G401.6 (cell line): ENCODE measurements around the gene WDR90.
A peak's percentile ranks its signal among the peaks of the same experiment; 100 is the strongest.

Source experiments
- FAIRE-seq: peaks from 2 replicates; lab custom pipeline; 2012; peaks lifted over from hg19 to GRCh38; lab: Jason Lieb, UNC

Gene WDR90

DNA sequence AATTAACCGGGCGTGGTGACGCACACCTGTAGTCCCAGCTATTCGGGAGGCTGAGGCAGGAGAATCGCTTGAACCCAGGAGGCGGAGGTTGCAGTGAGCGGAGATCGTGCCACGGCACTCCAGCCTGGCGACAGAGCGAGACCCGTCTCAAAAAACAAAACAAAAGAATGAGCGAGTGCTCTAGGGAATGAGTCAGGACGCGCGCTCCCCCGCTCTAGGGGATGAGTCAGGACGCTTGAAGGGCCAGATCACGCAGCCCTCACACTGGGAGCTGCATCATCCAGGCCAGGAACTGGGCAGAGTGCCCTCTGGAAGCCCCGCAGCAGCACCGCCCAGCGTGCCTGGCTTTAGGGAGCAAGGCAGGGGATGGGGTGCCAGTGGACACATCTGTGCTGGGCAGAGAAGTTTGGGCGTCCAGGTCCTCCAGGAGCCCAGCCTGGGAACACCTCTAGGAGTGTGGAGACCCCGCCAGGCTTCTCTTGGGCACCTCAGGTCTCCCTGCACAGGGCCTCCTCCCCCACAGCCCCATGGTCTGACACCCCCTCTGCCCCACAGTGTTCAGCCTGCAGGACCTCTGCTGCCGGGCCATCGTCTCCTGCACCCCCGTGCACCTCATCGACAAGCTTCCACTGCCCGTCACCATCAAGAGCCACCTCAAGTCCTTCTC lies 22.2 kb upstream of the WDR90 start:
- no peak for FAIRE-seq

DNA sequence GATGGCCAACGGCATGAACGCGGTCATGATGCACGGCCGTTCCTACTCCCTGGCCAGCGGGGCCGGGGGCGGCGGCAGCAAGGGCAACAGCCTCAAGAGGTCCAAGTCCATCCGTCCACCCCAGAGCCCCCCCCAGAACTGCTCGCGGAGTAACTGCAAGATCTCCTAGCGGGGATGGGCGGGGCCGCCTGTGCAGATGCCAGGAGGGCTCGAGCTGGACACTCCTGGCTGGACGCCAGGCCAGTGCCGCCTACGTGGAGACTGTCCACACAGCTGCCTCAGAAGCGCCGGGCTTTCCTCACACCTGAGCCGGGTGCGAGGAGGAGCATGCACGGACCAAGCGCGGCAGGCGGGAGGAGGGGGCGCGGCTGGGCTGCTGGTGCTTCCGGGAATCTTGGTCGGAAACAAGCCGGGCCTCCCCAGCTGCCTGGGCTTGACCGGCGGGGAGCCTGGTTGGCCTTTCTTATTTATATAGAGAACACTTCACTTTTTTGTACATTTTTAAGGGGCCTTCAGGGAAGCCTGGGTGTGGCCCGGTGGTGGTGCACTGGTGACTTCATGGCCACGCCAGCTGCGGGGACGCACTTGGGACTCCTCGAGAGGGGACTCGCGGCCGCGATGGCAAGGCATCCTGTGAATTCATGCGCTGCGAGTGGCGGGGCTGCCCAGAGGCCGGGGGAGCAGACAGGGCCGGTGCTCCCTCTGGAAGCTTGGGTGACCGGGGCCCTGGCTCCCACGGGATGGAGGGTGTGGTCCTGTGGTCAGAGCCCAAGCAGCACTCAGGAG lies 21.5 kb upstream of the WDR90 start:
- FAIRE-seq: no peak

DNA sequence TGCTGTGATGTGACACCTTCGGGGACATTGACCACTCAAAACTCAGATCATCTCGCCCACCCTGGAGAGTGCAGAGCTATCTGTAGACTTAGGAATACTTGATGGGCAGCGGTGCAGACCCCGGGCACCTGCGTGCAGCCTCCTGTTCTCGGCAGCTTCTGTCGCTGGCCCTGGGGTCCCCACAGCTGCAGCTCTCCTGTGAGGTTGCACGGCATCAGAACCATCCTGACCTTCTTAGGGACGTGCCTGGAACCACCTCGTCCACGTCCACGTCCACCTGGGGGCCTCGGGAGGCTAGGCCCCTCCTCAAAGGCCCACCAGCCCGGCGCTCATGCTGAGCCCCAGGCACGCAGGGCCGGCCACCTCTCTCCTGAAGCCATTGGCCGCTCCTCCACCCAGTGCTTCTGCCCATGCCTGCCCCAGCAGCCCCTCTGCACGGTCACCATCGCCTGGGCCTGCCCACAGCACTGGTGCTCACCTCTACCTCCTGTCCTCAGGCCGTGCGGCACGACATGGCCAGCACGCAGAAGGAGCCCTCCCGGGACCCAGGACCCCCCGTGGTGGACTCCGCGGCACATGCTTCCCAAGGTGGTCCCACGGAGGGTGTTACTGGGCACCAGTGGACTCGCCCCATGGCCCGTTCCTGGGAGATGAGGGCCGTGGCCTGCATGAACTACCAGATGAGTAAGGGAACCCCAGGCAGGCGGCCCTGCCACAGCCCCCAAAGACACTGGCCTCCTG lies 20.7 kb upstream of the WDR90 start:
- no peak for FAIRE-seq

DNA sequence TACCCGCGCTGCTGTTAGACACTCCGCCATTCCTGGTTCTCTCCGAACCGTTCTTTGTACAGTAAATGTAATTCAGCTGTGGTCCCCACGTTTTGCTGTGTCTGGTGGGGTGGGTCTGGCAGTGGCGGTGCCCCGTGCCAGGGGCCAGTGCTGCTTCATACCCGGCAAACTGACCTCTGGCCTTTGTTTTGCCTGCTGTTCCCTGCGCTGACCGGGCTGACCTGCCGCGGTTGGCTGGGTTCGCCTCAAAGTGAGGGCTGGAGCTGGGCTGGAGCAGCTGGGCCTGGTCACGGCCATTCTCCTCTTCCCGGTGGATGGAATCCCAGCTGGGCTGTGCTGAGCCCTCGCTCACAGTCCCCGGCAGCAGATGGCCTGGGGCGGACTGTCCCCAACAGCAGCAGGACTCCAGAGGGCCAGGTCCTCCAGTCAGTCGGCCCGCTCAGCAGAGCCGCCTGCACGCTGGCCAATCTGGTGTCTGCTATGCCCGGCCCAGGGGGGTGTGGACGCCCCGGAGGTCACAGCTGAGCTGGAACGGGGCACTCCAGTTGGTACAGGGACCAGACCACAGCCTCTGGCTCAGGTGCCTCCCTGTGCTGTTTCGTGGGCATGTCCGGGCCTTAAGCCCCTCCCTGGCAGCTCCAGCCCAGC lies 19.9 kb upstream of the WDR90 start:
- no peak for FAIRE-seq

DNA sequence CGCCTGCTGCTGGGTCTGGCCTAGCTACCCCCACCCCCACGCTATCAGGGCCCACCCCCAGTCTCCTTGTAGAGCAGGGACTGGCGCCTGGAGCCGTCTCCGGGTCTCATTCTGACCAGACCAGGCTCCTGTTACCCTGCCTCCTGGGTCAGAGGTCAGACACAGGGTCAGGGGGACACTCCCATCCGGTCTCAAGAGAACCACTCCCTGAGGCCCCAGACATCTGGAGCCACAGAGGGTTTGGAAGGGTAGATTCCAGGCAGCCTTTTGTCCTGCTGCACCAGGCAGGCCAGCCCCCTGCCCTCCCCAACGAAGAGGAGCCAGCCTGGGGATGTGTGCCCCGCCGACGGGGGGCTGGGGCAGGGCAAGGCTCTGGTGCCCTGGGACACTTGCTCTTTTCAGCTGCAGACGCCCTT lies 19.3 kb upstream of the WDR90 start:
- no peak for FAIRE-seq

DNA sequence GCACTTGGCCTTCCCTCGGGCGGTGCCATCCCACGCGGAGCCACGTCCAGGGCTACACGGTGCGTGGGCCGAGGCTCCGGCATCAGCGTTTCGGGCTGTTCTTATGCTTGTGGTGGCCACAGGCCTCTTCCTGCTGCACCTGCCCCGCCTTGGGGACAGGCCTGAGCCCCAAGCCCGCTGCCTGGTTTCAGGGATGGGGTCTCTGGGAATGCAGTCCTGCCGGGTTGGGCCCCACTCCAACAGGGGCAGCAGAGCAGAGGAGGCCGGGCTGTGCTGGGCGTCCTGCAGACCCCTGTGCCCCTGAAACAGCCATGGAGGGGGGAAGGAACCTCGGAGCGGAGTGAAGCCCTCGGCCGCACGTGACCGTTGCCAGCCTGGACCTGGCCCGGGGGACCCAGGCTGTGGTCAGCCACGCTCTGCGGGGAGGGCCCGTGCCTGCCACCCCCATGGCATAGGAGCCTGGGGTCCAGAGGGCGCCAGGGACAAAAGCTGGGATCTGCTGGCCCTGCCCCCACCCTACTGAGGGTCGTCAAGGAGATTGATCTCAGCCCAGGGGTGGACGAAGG lies 18.8 kb upstream of the WDR90 start:
- FAIRE-seq: no peak

DNA sequence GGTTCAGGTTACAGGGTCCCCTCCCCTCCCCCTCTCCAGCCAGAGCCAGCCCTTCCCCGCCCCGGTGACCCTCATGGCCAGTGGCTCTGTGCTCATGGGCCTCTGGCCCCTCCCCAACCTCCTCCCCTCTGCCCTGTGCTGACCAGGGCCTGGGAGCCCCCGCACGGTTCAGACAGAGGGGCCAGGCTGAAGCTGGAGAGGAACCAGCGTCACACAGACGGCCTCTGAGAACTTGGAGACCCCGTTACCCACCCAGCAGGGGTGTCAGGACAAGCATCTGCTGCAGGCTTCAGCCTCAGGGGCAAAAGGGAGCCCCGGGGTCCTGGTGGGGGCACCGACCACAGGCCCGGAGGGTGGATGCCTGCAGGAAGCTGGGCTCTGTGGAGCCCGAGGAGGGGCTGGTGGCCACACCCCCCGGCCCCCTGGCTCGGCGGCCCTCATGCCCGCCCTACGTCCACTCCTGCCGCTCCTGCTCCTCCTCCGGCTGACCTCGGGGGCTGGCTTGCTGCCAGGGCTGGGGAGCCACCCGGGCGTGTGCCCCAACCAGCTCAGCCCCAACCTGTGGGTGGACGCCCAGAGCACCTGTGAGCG lies 18.3 kb upstream of the WDR90 start, which contains the start of gene WFIKKN1:
TSS of gene WFIKKN1 (plus strand) at position 171 of the 591 bp plus-strand sequence. CDS start at position 440, 269 bp downstream.
- FAIRE-seq: no peak

DNA sequence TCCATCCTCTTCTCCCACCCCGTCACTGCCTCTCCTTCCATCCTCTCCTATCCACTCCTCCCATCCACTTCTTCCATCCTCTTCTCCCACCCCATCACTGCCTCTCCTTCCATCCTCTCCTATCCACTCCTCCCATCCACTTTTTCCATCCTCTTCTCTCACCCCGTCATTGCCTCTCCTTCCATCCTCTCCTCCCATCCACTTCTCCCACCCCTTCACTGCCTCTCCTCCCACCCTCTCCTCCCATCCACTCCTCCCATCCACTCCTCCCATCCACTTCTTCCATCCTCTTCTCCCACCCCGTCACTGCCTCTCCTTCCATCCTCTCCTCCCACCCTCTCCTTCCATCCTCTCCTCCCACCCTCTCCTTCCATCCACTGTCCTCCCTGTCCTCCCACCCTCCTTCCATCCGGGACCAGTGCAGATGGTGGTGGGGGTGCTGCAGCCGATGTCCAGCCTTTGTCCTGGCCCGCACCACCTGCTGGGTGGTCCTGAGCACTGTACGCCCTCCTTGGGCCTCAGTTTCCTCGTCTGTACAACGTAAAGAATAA lies 17.3 kb upstream of the WDR90 start:
- FAIRE-seq: no peak

DNA sequence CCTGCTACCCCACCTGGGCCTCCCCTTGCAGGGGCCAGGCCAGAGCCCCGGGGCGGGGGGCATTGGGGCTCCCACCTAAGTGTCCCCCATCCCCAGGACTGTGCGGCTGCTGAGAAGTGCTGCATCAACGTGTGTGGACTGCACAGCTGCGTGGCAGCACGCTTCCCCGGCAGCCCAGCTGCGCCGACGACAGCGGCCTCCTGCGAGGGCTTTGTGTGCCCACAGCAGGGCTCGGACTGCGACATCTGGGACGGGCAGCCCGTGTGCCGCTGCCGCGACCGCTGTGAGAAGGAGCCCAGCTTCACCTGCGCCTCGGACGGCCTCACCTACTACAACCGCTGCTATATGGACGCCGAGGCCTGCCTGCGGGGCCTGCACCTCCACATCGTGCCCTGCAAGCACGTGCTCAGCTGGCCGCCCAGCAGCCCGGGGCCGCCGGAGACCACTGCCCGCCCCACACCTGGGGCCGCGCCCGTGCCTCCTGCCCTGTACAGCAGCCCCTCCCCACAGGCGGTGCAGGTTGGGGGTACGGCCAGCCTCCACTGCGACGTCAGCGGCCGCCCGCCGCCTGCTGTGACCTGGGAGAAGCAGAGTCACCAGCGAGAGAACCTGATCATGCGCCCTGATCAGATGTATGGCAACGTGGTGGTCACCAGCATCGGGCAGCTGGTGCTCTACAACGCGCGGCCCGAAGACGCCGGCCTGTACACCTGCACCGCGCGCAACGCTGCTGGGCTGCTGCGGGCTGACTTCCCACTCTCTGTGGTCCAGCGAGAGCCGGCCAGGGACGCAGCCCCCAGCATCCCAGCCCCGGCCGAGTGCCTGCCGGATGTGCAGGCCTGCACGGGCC lies 16.5 kb upstream of the WDR90 start:
- FAIRE-seq: no peak

DNA sequence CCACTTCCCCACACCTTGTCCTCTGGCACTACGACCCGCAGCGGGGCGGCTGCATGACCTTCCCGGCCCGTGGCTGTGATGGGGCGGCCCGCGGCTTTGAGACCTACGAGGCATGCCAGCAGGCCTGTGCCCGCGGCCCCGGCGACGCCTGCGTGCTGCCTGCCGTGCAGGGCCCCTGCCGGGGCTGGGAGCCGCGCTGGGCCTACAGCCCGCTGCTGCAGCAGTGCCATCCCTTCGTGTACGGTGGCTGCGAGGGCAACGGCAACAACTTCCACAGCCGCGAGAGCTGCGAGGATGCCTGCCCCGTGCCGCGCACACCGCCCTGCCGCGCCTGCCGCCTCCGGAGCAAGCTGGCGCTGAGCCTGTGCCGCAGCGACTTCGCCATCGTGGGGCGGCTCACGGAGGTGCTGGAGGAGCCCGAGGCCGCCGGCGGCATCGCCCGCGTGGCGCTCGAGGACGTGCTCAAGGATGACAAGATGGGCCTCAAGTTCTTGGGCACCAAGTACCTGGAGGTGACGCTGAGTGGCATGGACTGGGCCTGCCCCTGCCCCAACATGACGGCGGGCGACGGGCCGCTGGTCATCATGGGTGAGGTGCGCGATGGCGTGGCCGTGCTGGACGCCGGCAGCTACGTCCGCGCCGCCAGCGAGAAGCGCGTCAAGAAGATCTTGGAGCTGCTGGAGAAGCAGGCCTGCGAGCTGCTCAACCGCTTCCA lies 15.7 kb upstream of the WDR90 start:
- FAIRE-seq: no peak

DNA sequence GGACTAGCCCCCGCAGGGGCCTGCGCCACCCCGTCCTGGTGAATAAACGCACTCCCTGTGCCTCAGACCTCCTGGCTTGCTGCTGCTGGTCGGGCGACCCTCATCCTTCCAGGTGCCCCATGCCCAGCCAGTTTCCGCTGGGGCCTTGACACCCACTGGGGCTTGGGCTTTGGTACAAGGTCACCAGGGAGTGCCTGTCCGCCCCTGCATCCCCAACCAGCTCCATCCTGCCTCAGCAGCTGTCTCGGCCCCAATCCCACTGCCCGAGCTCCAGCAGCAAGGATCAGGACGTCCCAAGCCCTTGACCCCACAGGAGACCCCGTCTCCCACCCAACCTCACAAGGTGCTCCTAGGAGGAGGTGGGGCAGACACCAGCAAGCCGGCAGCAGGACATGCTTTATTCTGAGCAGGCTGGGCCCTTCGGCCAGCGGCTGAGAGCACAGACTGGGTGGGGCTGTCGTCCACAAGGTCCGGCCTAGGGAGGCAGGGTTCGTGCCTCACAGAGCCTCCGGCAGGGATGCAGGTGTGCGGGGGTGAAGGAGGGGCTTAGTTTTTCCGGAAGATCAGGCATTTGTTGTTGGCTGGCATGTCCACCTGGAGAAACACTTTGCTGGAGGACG lies 15.0 kb upstream of the WDR90 start:
- no peak for FAIRE-seq

DNA sequence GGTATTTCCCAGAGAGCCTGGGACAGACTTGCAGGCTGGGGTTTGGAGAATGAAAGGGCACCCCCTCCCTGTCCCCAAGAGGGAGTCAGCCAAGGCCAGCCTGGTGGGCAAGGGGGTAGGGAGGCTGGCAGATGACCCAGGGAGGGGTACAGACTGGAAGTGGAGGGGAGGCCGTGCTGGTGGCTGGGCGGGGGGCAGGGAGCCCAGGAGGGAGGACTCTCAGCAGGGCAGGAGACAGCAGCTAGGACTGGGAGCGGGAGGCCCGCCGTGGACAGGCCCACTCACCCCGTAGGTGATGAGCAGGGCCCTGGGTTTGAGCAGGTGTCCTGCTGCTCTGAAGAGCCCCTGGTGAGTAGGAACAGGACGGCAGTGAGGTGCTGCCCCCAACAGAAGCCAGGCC lies 14.2 kb upstream of the WDR90 start:
- FAIRE-seq: no peak

DNA sequence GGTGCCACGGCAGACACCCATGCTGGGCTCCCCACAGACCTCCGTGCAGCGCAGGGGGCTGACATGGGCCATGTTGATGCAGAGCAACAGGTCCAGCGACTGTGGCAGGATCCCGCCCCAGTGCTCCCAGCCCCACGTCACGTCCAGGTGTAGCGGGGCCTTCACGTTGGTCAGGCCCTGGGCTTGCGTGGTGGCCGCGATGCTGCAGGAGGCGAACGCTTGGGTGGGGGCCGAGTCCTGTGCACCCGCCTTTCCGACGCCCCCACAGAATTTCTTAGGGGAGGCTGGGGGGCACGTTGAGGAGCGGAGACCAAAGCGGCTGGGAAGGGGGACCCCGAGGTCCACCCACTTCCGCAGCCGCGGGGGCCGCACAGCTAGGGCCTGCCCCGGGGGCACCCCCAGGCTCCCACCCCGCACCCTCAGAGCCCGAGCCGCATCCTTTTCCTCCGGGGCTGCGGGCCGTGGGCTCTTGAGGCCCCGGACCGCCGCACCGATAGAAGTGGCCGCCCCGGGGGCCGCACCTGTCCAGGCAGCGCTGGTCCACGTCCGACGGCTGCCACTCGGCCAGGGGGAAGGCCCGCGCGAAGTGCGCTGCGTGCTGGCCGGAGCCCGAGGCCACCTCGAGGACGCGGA lies 13.5 kb upstream of the WDR90 start:
- FAIRE-seq: no peak

DNA sequence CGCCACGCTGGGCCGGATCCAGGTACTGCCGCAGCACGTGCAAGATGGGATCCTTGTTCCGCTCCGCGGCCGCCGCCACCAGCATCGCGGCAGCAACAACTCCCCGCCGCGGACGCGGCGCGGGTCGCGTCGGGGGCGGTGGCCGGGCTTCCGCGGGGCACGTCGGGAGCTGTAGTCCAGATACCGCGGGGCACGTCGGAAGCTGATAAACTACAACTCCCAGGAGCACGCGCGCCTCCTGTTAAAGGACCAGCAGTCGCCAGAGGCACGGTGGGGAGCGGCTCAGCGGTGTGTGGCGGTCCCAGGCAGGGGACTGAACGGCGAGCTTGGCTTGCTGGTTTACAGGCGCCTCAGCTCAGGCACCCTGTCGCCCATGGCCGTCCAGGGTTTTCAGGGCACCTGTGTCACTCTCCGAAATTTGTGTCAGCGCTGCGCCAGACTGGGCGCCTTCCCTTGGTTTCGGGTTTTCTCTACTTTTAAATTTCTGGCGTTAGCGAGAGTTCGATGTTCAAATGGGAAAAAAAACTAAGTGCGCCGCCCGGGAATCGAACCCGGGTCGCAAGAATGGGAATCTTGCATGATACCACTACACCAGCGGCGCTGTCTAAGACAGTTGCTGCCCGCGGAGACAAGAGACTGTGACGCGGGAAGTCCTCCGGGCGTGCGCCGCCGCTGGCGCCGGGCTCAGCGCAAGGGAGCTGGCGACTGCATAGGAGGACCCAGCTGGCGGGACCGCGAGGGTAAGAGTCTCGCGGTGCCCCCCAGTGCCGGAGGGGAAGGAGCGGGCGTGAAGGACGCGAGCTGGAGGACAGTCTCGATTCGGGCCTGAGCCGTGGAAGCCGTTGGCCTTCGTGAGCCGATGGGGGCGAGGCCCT lies 12.7 kb upstream of the WDR90 start, which contains the start of gene METTL26:
TSS of gene METTL26 (minus strand) at position 100 of the 875 bp plus-strand sequence. CDS start at position 85, 15 bp downstream.
- peak; percentile 75 for FAIRE-seq

DNA sequence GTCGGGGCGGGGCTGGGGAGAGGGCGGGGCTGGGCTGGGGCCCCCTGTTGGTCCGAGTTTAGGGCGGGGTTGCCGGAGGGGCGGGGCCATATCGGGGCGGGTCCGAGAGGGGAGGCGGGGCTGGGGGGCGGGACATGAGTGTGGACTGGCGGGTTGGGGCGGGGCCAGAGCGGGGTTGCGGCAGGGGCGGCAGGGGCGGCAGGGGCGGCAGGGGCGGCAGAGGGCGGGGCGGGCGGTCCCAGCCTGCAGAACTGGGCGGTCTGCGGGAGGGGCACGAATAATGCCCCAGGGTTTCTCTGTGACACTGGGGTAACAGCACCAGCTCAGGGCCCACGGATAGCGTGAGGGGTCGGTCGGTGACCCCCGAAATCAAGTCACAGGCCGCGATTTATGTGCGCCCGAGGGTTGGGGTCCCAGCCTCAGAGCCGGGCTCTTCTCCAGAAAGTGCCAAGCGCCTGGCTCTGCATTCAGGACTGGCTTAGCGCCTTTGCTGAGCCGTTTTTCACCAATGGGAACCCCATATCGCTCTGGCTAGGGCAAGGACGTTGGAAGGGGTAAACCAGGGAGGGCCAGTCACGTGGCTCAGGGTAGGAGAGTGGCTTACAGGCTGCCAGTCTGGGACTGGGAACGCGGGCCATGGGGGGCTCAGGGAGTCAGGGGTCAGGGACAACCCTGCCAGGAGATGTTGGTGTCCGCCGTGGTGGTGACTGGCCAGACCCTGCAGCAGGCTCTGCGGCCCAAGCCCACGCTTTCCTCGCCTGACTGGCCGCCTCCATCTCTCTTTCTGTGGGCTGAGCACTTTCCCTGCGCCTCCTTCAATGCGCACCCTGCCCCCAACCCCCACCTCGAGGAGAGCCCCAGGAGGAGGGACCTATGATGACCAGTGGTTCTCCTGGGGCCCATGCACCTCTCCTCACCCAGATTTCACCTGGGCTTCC lies 11.8 kb upstream of the WDR90 start:
- FAIRE-seq: no peak

DNA sequence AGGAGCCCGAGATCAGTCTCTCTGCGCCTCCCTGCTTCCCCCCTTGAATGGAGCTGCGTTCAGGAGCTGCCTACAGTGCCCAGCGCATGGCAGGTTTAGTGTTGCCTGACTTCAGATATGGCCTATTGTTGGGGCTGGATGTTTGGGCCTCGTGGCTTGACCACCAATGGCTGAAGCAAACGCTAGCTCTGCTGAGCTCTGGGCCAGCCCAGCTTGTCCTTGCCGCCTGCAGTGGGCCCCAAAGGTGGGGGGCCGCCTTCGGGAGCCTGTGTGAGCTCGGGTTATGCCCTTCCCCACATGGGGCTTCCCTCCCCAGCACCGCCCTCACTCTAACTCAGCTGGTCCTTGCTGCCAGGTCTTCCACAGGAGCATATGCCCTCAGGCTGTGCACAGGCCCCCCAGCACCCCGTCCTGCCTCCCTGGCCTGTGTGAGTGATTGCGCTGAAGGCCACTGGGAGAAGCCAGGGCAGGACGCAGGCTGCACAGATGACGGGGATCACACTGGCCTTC lies 11.1 kb upstream of the WDR90 start:
- no peak for FAIRE-seq
